ENCODE measurements around the gene TRMT61A.
"Not testable (repeated sequence)": the region's sequence is repeated elsewhere in the genome, so short reads cannot be mapped to it uniquely, and the experiment has no call there.

The TRMT61A gene

GRCh38 chr14:103509864-103510723, 18.9 kb upstream of the TRMT61A start:
- DNase-seq = no peak

DNA sequence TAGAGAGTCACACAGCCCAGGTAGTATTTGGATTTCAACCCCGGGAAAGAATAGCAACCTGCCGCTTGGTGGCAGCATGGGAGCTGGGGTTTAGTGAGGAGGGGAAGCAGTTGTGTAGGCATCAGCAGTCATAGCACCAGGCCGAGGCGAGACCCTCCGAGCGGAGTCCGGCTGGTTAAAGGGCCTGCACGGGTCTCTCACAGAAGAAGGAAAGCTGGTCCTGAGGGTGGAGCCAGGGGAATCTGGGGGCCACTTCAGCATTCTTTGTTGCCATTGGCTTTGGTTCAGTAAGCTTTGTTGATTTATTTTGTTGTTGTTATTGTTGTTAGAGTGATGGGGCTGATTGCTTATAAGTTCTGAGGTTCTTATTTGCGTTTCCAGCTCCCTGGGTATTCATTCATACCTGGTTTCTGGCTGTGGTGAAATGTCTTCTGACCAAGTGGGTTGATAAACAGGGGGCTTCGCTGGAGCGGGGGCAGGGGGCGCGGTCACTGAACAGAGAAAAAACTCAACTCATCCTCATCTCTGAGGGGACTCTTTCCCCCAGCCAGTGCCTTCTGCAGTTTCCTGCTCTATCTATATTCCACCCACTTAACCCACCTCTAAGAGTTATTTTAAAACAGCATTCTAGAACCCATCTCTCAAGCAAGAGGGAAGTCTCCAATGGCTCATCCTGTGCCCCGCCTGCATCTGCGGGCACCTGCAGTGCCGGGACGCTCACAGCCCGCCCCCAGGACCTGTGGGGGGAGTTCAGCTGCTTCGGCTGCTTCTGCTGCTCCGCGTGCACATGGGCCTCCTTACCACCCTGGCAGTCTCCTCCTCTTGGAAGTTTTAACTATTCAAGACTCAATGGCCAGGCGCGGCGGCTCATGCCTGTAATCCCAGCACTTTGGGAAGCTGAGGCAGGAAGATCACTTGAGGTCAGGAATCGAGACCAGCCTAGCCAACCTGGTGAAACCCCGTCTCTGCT, 18.0 kb upstream of the TRMT61A start:
- DNase-seq = no peak

- DNase-seq = not testable (repeated sequence)
These were observed 16.8 kb upstream of the TRMT61A start for GRCh38 chr14:103512180-103512579.

DNA sequence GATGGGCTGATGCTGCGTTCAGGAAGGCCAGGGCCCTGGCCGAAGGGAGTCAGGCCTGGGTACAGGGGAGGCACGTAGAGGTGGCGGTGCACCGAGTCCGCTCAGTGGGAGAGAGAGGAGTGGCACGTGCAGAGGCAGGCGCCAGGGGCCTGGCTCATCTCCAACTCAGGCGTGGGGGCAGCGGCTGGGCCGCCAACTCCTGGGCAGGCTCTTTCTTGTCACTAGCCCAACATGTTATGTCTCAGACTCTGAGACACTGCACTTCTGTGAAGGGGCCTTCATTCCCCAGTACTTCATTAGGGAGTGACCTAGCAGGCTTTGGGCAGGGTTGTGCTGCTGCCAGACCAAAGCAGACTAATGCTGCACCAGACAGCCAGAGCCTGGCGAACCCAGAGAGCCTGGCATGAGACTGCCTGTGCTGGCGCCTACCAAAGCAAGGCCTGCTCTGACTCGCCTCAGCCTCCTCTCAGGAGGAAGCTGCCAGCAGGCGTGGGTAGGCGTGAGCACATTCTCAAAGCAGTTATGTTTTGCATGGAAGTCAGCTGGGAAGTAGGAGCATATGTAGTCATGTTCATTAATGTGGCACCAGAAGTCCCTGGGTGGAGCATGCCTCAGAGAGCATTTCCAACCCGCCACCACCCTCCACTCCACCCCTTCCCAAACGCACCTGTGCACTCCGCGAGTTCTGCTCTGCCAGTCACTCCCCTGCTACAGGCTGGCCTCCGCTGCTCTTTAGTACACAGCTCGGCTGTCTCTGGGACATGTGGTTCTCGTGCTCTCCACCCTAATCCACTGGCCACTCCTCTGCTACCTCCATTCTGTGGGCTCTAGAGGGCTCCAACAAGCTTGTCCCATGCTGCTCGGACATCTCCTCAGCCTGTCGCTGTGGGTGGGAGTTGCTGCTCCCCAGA, 16.0 kb upstream of the TRMT61A start:
- peak; percentile 93 for DNase-seq

GRCh38 chr14:103514596-103515421, 14.2 kb upstream of the TRMT61A start:
- DNase-seq = no peak

DNA sequence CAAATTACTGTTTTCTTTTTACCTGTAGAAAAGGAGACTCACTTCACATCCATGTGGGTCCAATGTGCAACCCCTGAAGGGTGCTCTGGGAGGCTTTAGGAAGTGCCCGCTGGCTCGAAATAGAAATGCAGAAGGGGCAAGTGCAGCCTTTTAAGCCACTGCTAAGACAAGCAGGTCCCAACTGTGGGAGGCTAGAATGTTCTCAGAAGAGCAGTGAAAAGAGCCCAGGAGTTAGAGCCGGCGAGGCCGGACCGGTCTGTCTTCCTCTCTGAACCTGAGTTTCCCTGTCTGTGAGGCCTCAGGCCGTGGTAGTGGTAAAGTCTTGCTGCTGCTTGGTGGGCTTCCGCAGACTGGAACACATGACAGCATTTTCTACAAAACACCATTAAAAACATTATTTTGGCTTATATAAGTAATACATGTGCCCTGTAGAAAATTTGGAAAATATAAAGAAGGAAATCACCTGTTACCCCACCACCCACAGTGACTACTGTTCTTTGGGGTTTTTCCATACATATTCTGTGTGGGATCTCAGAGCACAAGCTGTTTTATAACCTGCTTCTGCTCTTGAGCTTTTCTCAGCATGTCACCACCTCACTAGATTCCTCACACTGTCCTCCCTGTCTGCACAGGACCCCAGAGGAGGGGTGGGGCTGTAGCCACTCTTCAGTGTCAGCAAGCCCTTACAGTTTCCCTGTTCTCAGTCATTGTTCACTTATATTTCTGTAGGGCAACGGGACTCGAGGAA, 12.4 kb upstream of the TRMT61A start:
- DNase-seq = no peak

DNA sequence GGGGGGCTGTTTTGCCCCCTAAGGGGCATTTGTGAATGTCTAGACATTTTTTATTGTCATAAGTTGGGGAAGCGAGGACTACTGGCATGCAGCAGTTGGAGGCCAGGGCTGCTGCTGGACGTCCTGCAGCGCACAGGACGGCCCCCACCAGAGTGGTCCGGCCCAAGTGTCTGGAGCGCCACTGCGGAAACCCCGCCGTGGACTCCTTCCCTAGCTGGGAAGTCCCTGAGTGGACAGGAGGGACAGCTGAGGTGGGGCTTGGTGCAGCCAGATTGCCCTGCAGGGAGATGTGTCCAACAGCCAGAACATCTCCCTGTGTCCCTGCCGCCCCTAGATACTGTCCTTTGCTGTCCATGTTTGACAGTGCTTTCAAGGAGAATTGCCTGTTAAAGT, 11.8 kb upstream of the TRMT61A start:
- no peak for DNase-seq

DNA sequence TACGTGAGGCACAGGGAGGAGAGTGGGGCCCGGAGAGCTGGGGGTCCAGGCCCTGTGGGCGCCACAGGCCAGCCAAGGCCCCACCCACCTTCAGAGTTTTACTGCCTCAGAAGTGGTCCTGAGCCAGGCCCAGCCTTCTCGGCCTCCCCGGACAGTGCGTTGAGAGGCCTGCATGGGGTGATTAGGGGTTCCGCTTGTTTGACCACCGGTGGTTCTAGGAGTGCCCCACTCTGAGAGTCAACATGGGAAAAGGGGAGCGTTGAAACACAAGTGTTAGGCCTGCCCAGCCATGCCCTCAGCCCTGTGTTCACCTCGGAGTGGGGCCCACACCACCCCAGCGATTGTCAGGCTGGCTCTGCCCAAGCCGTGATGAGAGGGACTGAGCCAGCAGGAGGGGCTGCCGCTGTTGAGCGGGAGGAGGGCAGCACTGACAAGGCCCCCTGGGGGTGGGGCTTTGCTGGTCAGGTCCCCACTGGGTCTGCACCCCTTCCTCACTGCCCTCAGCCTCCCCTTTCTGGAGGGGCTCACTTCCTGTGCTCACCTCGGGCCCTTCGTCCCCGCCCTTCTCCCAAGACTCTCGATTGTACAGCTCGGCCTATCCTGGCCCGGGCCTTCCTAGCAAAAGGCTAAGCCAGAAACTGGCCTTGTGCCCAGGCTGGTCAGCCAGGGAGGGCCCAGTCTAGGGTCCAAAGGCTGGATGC, 11.1 kb upstream of the TRMT61A start:
- no peak for DNase-seq

DNA sequence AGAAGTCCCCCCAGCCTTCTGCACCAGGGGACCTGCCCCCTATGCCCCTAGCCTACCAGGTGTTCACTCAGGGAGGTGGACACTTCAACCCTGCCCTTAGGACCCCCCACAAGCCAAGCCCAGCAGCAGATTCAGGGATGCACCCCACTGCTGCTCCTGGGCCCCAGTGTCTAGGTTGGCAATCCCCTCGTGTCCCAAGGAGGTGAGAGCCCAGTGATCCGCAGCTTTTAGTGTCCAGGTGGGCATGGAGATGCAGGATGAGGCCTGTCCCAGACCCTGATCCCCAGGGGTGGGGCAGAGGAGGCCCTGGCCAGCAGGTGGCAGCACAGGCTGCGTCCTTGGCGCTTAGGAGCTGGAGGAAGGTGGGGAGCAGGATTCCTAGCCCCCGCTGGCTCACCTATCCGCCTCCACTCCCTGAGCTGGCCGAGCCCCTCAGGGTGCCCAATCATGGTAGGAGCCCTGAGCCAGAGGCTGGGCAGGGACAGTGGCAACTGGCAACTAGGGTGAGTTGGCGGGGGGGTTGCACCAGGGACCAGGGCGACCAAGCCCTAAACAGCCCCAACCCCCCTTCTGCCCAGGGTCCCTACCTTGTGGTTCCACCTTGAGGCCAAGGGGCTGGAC, 10.5 kb upstream of the TRMT61A start:
- DNase-seq = peak; percentile 67

DNA sequence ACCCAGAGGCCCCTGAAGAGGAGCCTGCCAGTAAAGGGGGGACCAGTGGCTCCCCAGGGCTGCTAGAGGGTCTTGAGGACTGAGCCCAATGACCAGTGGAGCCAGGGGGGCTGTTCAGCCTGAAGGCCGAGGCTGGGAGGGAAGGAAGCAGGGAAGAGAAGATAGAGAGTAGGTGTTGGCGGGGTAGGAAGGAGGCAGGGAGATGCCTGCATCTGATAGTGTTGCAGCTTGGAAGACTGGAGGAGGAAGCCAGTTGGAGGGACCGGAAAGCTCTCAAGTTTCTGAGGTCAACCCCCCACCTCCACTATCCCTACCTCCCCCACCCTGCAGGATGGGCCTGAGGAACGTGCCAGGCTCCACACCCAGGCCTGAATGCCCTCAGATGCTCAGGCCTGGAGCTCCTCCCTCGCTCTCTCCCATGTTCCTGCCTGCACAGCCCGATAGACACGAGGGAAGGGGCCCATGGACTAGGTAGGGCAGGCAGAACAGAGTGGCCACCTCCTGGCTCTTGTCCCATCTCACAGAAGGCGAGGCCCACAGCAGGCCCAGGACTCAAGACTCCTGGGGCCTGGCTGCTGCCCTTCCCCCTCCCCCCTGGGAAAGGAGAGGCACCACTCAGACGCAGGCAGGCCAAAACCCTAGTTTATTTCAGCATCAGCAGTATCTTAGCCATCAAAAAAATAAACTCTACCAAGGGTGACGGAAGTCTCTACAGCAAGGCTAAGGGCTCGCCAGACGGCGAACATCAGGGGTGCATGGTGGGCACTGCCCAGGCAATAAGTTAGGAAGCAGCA, 9.8 kb upstream of the TRMT61A start:
- no peak for DNase-seq

DNA sequence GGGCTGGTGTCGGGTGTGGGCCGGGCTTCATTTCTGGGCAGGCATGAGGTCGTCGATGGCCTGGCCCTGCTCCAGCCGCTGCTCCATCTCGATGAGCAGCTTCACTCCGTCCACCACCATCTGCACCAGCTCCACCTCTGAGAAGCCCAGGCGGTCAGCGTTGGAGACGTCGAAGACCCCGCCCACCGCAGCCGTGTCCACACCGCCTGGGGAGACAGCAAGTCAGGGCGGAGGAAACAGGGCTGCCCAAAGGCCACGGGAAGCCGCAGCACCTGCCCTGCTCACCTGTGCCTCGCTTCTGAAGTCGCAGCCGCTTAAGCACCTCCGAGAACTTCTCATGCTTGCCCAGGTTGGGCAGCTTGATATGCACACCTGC, 9.2 kb upstream of the TRMT61A start:
- DNase-seq = no peak

DNA sequence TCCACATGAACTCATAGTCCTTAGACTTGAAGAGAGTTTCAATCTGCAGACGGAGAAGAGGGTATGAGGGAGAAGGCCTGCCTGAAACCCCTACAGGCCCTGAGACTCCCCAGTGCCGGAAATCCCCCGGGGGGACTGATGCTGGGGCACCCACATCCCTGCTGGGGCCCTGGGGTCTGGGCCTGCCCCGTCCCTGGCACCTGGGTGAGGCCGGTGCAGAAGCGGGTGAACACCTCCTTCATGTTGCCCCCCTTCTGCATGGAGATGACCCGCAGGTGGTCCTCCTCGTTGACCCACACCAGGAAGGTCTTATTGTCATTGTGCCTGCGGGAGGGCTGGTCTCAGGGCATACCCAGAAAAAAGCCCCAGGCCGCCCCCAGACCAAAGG, 8.7 kb upstream of the TRMT61A start:
- DNase-seq = no peak

DNA sequence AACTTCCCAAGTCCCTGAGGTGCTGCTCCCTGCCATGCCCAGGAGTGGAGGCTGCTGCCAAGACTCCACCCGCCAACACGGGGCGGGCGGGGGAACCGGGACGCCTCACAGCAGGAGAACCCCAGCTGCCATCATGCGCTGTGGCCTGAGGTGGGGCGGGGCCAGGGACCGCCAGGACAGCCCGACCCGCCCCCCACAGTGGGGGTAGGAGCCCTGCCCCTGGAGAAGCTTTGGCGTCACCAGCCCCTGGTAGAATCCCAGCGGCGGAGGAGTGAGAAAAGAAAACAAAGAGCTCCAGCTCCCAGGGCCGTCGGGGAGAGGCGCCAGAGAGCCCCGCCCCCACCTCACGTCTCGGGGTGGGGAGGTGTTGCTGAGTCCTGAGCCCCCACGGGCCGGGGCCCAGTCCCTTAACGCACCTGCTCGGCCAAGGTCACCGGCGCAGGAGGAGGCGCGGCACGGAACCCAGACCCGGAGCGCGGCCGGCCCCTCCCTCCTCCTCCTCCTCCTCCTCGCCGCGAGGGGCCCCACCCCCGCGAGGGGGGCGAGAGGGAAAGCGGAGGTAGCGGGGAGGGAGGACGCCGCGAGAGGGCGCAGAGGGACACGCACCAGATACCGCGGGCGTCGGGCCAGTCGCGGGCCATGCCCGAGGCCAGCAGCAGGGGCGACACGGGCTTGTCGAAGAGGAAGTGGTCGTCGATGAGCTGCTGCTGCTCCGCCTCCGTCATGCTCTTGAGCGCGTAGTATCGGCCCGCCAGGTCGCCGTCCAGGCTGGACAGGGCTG, 8.1 kb upstream of the TRMT61A start:
- peak; percentile 77 for DNase-seq

DNA sequence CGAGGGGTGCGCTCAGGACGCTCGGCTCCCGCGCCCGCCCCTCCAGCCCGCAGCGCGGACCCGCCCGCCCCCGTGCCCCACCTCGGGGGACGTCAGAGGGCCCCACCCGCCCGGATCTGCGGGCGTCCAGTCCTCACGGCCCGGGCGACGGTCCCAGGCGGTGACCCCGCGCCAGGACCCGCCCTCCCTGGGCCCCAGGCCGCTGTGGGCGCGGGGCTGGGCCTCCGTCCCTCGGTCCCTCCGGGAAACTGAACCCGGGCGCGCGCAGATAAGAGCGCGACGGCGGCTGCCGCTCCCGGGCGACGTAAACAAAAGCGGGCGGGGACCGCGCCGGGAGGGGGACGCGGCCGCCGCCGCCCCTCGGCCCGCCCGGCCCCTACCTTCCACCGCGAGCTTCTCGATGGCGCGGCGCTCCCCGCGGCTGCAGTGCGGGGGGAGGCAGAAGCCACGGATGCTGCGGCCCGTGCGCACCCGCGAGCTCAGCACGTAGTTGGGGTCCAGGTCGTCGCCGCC, 7.5 kb upstream of the TRMT61A start:
- no peak for DNase-seq

DNA sequence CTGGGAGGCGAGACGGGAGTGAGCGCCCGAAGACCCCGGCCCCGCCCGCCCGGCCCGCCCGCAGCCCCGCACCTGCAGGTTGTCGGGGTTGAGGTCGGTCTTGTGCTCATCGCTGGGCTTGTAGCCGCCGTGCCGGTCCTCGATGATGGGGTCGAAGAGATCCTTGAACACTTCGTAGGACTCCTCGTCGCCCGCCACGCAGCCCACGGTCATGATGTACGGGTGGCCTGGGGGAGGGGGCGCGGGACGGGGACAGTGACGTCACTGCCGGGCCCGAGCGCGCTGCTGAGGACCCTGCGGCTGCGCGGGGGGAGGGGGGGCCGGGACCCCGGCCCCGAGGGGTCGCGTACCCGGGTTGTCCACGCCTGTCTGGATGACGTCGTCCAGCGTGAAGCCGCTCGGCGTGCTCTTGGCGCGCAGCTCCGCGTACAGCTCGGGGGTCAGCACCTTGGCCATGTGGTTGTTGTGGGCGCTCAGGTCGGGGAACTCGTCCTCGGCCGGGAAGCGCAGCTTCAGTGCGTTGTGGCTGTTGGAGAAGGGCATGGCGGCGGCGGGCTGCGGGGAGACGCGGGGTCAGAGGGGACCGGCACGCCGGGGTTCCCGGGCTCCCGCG, 6.9 kb upstream of the TRMT61A start:
- no peak for DNase-seq

GRCh38 chr14:103522649-103523574, 6.1 kb upstream of the TRMT61A start, which contains the start of gene CKB:
CKB (minus strand) TSS chr14:103522830; CDS start chr14:103522493, 337 bp downstream.
- DNase-seq = peak; percentile 72

Measured in NCI-H2107 (cell line).